Esophagus (tissue), 2 donors: ENCODE results near the gene ENO2. TPM values are rescaled to one million over a fixed set of nuclear protein-coding genes. Genes with fewer than 3 reads are reported as not detected.

Source experiments
- H3K27ac ChIP-seq, 2 donors: one replicate each; pipeline ENCODE4 v1.5.1; 2013; ENCODE audit warnings: low read depth in 2 of 2, mild to moderate bottlenecking in 2 of 2, inconsistent platforms in 1 of 2, low read length in 1 of 2, moderate library complexity in 1 of 2
- H3K27me3 ChIP-seq, 2 donors: one replicate each; pipeline ENCODE4 v1.6.1; 2013; ENCODE audit warnings: low read length in 2 of 2, control low read depth in 1 of 2, mild to moderate bottlenecking in 1 of 2; ENCODE audit not compliant: insufficient read depth in 2 of 2, control insufficient read depth in 1 of 2
- H3K36me3 ChIP-seq, 2 donors: one replicate each; pipeline ENCODE4 v1.6.1; 2013; ENCODE audit warnings: low read length in 1 of 2; ENCODE audit not compliant: control insufficient read depth in 2 of 2, insufficient read depth in 2 of 2
- H3K4me1 ChIP-seq, 2 donors: one replicate each; pipeline ENCODE4 v1.6.1; 2013; ENCODE audit warnings: low read length in 1 of 2; ENCODE audit not compliant: control insufficient read depth in 2 of 2, insufficient read depth in 2 of 2
- H3K4me3 ChIP-seq, 2 donors: one replicate each; pipeline ENCODE4 v1.5.1; 2013; ENCODE audit warnings: low read length in 2 of 2, mild to moderate bottlenecking in 2 of 2, low read depth in 1 of 2, moderate library complexity in 1 of 2
- H3K9me3 ChIP-seq, 2 donors: one replicate each; pipeline ENCODE4 v1.6.1; 2013; ENCODE audit warnings: mild to moderate bottlenecking in 2 of 2, low read depth in 1 of 2, low read length in 1 of 2, moderate library complexity in 1 of 2; ENCODE audit not compliant: control insufficient read depth in 2 of 2, insufficient read depth in 1 of 2
- WGBS, 2 donors: extraction: QIAGEN DNeasy Blood & Tissue Kit; methylation state at CpG; one replicate each; pipeline ENCODE4 v1.1.7; 2013; 5-methylcytosine and 5-hydroxymethylcytosine counted together
- polyA plus RNA-seq, 2 donors: library from polyadenylated mRNA; stranded (reverse); fragments of 200-250 nt; gene quantifications; one replicate each; pipeline ENCODE4 v1.2.3, GENCODE V29; 2013
- donor health status: healthy with polysubstance abuse.
- donor health status: Bipolar disorder and iron deficiency.

Gene ENO2
- polyA plus RNA-seq, 2 donors: 6.7 to 9.0 TPM

DNA sequence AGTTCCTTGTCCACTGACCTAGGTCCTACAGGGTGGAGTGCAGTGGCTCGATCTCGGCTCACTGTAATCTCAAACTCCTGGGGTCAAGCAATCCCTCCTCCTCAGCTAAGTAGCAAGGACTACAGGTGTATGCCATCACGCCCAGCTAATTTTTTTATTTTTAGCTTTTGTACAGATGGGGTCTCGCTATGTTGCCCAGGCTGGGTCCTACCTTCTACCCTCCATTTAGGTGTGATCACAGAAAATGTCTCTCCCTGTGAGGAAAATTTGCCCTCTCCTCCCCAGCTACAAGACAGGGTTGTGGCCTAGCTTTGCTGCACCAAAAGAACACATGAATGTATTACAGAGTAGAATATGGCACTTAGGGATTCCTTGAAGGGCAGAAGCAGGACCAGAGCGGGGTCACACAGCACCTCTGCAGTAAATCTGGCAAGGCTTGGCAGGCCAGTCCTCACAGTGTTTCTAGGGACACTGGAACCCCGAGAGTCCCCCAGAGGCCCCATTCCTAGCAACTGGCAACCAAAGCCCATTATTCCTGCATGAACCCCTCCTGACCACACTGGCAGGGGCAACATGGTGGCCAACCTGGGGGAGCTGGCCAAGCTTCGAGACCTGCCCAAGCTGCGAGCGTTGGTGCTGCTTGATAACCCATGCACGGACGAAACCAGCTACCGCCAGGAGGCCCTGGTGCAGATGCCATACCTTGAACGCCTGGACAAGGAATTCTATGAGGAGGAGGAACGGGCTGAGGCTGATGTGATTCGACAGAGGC lies 2.0 kb upstream of the ENO2 start:
- 86 to 91% methylated on average over 15 of the region's 15 CpGs for WGBS, 2 donors
- no peaks in the 10 kb centered on the region for H3K9me3 ChIP-seq
- H3K27me3 ChIP-seq: no peaks in the 10 kb centered on the region
- peaks cover 4 to 8% of the 10 kb centered on the region in 2 donors for H3K4me1 ChIP-seq
- no peak overlapping the region for H3K4me3 ChIP-seq
- H3K36me3 ChIP-seq: no peaks in the 10 kb centered on the region
- no peak overlapping the region for H3K27ac ChIP-seq

DNA sequence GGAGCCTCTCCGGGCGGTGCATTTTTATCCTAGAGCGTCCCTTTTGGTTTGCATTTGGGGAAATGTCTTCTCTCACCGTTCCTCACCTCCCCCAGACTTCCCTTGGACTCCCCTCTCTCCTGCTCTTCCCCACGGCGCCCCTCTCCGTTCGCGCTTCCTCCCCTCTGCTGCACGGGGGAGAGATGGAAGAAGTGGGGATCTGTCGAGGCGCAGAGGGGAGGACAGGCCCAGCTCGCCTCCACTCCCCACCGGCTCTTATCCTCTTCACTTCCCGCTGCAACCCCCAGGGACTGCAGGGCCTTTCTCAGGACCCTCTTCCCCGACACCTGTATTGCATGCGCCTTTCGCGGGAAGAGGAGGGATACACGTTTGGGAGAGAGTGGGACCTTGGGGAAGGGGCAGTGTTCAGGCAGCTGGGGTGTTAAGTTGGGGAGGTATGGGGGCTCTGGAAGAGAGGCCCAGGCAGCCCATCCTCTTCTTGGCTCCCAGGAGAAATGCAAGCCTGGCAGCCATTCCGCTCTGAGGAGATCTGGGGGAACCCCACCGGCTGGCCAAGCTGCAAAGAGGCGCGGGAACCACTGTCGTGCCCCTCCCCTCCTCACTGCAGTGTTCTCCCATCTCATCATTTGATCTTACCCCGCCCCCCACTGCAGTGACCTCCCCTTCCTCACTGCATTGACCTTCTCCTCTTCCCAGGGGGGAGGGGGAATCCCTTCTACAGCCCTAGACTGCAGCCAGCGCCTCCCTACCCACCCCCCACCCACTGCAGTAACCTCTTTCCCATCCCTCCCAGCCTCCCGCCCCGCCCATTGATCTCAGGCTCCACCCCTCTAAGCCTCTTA lies 788 bp downstream of the ENO2 start:
- peaks cover 4 to 8% of the 10 kb centered on the region in 2 donors for H3K4me1 ChIP-seq
- 16 to 19% methylated on average over 29 of the region's 29 CpGs for WGBS, 2 donors
- peak overlapping the region; percentile 76 to 82 for H3K27ac ChIP-seq
- peak overlapping the region; percentile 50 to 74 for H3K4me3 ChIP-seq
- peaks cover 0 to 2% of the 10 kb centered on the region in 2 donors for H3K36me3 ChIP-seq
- no peaks in the 10 kb centered on the region for H3K9me3 ChIP-seq
- no peaks in the 10 kb centered on the region for H3K27me3 ChIP-seq

DNA sequence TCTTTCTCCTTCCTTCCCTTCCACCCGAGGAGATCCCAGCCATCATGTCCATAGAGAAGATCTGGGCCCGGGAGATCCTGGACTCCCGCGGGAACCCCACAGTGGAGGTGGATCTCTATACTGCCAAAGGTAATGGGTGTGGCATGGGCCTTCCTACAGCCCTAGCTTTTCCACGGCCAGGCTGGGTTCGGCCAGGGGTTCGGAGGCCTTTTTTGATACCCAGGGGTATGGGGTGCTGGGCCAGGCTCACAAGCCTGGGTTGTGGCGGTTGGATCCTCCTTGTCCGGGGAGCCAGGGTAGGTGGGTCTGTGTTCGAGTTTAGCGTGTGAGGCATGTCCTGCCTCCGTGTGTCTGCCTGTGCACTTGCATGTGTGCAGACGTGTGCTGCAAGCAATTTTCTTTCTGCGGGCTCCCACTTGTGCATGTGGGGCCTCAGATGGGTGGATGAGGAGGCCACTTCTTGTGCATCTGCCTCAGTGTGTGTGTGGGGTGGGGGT lies 1.5 kb downstream of the ENO2 start:
- peaks cover 4 to 8% of the 10 kb centered on the region in 2 donors for H3K4me1 ChIP-seq
- no peak overlapping the region for H3K27ac ChIP-seq
- H3K36me3 ChIP-seq: peaks cover 0 to 2% of the 10 kb centered on the region in 2 donors
- no peaks in the 10 kb centered on the region for H3K27me3 ChIP-seq
- H3K4me3 ChIP-seq: no peak overlapping the region
- H3K9me3 ChIP-seq: no peaks in the 10 kb centered on the region
- 78 to 82% methylated on average over 14 of the region's 14 CpGs for WGBS, 2 donors

DNA sequence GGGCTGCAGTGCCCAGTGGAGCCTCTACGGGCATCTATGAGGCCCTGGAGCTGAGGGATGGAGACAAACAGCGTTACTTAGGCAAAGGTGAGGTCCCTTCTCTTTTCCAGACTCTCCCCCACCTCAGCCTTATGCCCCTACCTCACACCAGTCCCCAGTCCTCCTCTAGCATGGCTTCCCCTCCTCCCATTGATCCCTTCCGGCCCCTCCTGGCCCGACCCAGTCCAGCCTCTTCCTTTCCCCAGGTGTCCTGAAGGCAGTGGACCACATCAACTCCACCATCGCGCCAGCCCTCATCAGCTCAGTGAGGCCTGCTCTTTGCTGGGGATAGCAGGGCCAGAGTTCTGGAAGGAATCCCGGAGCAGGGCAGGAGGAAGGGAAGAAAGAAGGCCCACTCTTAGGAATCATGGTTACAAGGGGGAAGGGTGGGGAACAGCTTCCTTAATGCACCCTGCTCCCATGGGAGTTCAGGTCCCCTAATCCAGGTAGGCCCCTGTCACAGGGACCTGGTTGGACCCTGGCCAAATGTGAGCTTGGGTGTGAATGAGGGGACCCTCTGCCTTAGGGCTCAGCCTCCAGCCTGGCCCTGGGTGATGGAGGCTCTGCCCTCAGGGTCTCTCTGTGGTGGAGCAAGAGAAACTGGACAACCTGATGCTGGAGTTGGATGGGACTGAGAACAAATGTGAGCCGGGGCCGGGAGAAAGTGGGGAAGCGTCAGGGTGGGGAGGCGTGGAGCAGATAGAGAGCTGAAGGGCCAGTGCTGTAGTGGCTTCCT lies 2.2 kb downstream of the ENO2 start:
- Histone ChIP-seq H3K4me1 (peaks cover 4 to 8% of the 10 kb centered on the region in 2 donors), H3K27me3 (no peaks in the 10 kb centered on the region), H3K9me3 (no peaks in the 10 kb centered on the region), H3K27ac (no peak overlapping the region), H3K4me3 (no peak overlapping the region), H3K36me3 (peaks cover 0 to 2% of the 10 kb centered on the region in 2 donors)
- 88 to 94% methylated on average over 11 of the region's 11 CpGs for WGBS, 2 donors

DNA sequence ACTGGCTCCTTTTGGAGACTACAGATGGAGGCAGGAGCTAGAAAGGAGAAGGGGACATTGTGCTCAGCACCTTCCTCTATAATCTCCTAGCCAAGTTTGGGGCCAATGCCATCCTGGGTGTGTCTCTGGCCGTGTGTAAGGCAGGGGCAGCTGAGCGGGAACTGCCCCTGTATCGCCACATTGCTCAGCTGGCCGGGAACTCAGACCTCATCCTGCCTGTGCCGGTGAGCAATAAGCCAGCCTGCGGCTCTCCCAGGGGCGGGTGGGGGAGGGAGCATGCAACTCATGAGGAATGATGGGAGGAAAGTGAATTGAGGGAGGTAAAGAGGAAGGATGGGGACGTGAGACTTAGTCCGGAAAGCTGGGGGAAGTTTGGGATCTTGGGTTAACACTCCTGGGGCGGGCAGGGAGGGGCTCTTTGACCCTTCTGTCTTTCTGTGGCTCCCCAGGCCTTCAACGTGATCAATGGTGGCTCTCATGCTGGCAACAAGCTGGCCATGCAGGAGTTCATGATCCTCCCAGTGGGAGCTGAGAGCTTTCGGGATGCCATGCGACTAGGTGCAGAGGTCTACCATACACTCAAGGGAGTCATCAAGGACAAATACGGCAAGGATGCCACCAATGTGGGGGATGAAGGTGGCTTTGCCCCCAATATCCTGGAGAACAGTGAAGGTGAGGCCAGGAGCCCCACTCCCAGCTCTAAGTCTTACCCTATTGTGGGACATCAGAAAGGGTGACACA lies 3.3 kb downstream of the ENO2 start:
- Histone ChIP-seq H3K9me3 (no peaks in the 10 kb centered on the region), H3K4me3 (no peak overlapping the region), H3K27ac (no peak overlapping the region), H3K27me3 (no peaks in the 10 kb centered on the region), H3K4me1 (peaks cover 4 to 8% of the 10 kb centered on the region in 2 donors), H3K36me3 (peaks cover 0 to 2% of the 10 kb centered on the region in 2 donors)
- 82 to 87% methylated on average over 14 of the region's 14 CpGs for WGBS, 2 donors

DNA sequence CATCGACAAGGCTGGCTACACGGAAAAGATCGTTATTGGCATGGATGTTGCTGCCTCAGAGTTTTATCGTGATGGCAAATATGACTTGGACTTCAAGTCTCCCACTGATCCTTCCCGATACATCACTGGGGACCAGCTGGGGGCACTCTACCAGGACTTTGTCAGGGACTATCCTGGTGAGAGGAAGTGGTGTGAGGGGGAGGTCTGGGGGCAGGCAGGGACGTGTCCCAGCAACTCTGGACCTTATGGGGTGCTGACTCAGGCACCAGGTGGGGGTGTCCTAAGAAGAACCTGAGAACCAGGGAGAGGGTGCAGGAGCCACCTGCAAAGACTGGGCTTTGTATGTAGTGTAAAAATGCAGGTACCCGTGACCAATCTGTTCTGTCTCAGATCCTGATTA lies 5.2 kb downstream of the ENO2 start:
- Histone ChIP-seq H3K4me1 (peaks cover 4 to 9% of the 10 kb centered on the region in 2 donors), H3K27me3 (no peaks in the 10 kb centered on the region), H3K4me3 (no peak overlapping the region), H3K27ac (no peak overlapping the region), H3K9me3 (no peaks in the 10 kb centered on the region), H3K36me3 (peaks cover 0 to 2% of the 10 kb centered on the region in 2 donors)
- WGBS, 2 donors: 59 to 60% methylated on average over 7 of the region's 7 CpGs

DNA sequence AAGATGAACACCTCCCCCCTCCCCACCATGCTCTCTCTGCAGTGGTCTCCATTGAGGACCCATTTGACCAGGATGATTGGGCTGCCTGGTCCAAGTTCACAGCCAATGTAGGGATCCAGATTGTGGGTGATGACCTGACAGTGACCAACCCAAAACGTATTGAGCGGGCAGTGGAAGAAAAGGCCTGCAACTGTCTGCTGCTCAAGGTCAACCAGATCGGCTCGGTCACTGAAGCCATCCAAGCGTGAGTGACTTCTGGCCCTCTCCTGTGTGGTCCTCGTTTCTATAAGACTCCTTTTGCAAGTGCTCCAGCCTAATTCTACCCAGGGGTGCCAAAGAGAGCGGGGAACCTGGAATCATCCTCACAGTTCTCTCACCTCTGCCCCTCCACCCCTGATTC lies 7.2 kb downstream of the ENO2 start:
- Histone ChIP-seq H3K4me1 (peaks cover 0 to 16% of the 10 kb centered on the region in 2 donors), H3K36me3 (peaks cover 0 to 2% of the 10 kb centered on the region in 2 donors), H3K9me3 (no peaks in the 10 kb centered on the region), H3K27me3 (no peaks in the 10 kb centered on the region), H3K27ac (no peak overlapping the region), H3K4me3 (no peak overlapping the region)
- 81 to 85% methylated on average over 7 of the region's 7 CpGs for WGBS, 2 donors

DNA sequence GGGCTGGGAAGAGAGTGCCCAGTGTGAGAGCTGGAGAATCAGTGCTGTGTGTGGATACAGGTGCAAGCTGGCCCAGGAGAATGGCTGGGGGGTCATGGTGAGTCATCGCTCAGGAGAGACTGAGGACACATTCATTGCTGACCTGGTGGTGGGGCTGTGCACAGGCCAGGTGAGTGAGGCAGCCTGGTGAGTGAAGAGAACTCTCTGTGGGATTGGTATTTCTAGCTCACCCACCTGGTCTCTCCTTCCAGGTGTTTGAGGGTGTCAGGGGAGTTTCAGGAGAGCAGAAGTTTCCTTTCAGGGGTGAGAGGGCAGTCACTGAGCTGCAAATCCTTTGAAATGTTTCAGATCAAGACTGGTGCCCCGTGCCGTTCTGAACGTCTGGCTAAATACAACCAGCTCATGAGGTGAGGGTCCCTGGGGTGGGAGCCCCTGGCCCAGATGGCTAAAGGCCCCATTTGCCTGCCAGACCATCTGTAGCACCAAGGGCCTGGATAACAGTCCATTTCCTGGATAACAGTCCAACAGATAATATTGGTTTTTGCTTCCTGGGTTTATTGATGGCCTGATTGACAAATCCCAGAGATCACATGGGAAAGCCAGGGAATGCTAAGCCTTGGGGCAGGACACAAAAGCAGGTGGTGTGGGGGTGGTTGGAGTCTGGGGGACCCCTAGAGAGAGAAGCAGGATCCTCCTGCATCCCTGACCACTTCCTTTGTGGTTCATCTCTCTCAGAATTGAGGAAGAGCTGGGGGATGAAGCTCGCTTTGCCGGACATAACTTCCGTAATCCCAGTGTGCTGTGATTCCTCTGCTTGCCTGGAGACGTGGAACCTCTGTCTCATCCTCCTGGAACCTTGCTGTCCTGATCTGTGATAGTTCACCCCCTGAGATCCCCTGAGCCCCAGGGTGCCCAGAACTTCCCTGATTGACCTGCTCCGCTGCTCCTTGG lies 7.9 kb downstream of the ENO2 start:
- Histone ChIP-seq H3K27ac (no peak overlapping the region), H3K36me3 (peaks cover 0 to 2% of the 10 kb centered on the region in 2 donors), H3K27me3 (no peaks in the 10 kb centered on the region), H3K9me3 (no peaks in the 10 kb centered on the region), H3K4me3 (no peak overlapping the region), H3K4me1 (peaks cover 0 to 18% of the 10 kb centered on the region in 2 donors)
- WGBS, 2 donors: 82% methylated on average over 9 of the region's 9 CpGs
